HCT116 (cell line): ENCODE data around the gene KLHL9. TPM values are rescaled to one million over a fixed set of nuclear protein-coding genes. Genes with fewer than 3 reads are reported as not detected.

Experiments
- ATAC-seq: fragments of 200-7000 bp; cut with Tn5 transposase; 2 replicates; pipeline ENCODE4 v1.9.1; 2020; ENCODE audit warnings: mild to moderate bottlenecking, moderate library complexity
- BruUV-seq: library from RNA; stranded (reverse); fragments of 400-500 nt; replicated peaks from 2 replicates; lab custom pipeline; 2021; lab: Mats Ljungman, UMichigan
- CTCF ChIA-PET: fragments of 300-600 bp; sonication (Branson Sonifier 250); formaldehyde crosslinking; loops from one replicate; lab custom pipeline; 2021; ENCODE audit warnings: antibody characterized with exemption; lab: Charles Lee
- POLR2A ChIA-PET: fragments of 300-600, 350-600 bp; sonication (Branson Sonifier 250); formaldehyde crosslinking; loops from one replicate; lab custom pipeline; 2021; ENCODE audit warnings: antibody characterized with exemption; lab: Charles Lee
- RAD21 ChIA-PET, 2 experiments: fragments of 300-600 bp; sonication (Branson Sonifier 250); formaldehyde crosslinking; loops; one replicate each; lab custom pipeline; 2023; ENCODE audit warnings: low total read pairs in 2 of 2; ENCODE audit not compliant: uncharacterized antibody in 2 of 2, unreplicated experiment in 2 of 2, low non-redundant PET in 1 of 2; lab: Charles Lee
- DNase-seq: peaks from one replicate; pipeline ENCODE4 v3.0.0-alpha.2; 2010; ENCODE audit warnings: low read depth, low spot score
- H2AFZ ChIP-seq: fragments of 200-600 bp; shearing (Covaris generic), sonication (generic); 2 replicates; pipeline ENCODE4 v1.6.1; 2017; ENCODE audit warnings: low read depth, mixed run types, mixed read lengths, antibody characterized with exemption, low read length; ENCODE audit not compliant: poor library complexity, severe bottlenecking
- H3K27ac ChIP-seq: 2 replicates; pipeline ENCODE4 v1.5.1; 2012; ENCODE audit warnings: low read depth, low read length
- H3K27me3 ChIP-seq: fragments of 200-600 bp; sonication (generic); 2 replicates; pipeline ENCODE4 v1.6.1; 2016; ENCODE audit warnings: mixed run types, low read length, mixed read lengths; ENCODE audit not compliant: insufficient read depth
- H3K36me3 ChIP-seq, 2 experiments: fragments of 200-500 bp in 1 of 2; fragments of 200-600 bp in 1 of 2; sonication (Bioruptor generic) in 1 of 2; sonication (generic) in 1 of 2; 2 replicates each; pipeline versions ENCODE4 v1.5.1 to v1.6.1; 2014 to 2016; ENCODE audit warnings: low read length in 2 of 2, inconsistent platforms in 1 of 2, mixed read lengths in 1 of 2, mixed run types in 1 of 2; ENCODE audit not compliant: insufficient read depth in 2 of 2, control insufficient read depth in 1 of 2
- H3K4me1 ChIP-seq, 2 experiments: fragments of 200-600 bp in 1 of 2; sonication (generic) in 1 of 2; 2 replicates each; pipeline versions ENCODE4 v1.5.1 to v1.6.1; 2012 to 2017; ENCODE audit warnings: low read length in 2 of 2, inconsistent platforms in 1 of 2, mild to moderate bottlenecking in 1 of 2, mixed read lengths in 1 of 2, mixed run types in 1 of 2, moderate library complexity in 1 of 2; ENCODE audit not compliant: insufficient read depth in 2 of 2, control insufficient read depth in 1 of 2
- H3K4me2 ChIP-seq: fragments of 200-600 bp; sonication (generic); 2 replicates; pipeline ENCODE4 v1.6.1; 2017; ENCODE audit warnings: mixed run types, low read length, mixed read lengths
- H3K4me3 ChIP-seq, 2 experiments: fragments of 200-600 bp in 1 of 2; sonication (generic) in 1 of 2; replicated peaks in 1 of 2; 2 replicates each; pipeline ENCODE4 v1.5.1; 2011 to 2016; ENCODE audit warnings: low read length in 2 of 2, control low read depth in 1 of 2, low read depth in 1 of 2, mild to moderate bottlenecking in 1 of 2, mixed read lengths in 1 of 2, mixed run types in 1 of 2
- H3K79me2 ChIP-seq: fragments of 200-600 bp; sonication (generic); 2 replicates; pipeline ENCODE4 v1.6.1; 2017; ENCODE audit warnings: mild to moderate bottlenecking, mixed run types, low read length, moderate library complexity, mixed read lengths; ENCODE audit not compliant: insufficient read depth
- H3K9ac ChIP-seq: fragments of 200-600 bp; sonication (generic); 2 replicates; pipeline ENCODE4 v1.6.1; 2016; ENCODE audit warnings: low read length, mixed read lengths
- H3K9me2 ChIP-seq: fragments of 200-600 bp; sonication (generic), shearing (Covaris generic); 2 replicates; pipeline ENCODE4 v1.6.1; 2017; ENCODE audit warnings: mixed run types, mild to moderate bottlenecking, moderate library complexity; ENCODE audit not compliant: insufficient read depth
- H3K9me3 ChIP-seq, 2 experiments: fragments of 200-500 bp in 1 of 2; fragments of 200-600 bp in 1 of 2; sonication (Bioruptor generic) in 1 of 2; sonication (generic) in 1 of 2; 2 replicates each; pipeline ENCODE4 v1.6.1; 2014 to 2017; ENCODE audit warnings: low read length in 2 of 2, mixed read lengths in 2 of 2, inconsistent platforms in 1 of 2, low read depth in 1 of 2, mild to moderate bottlenecking in 1 of 2, mixed run types in 1 of 2, moderate library complexity in 1 of 2; ENCODE audit not compliant: control insufficient read depth in 1 of 2, insufficient read depth in 1 of 2
- H4K20me1 ChIP-seq: fragments of 200-600 bp; sonication (generic), shearing (Covaris generic); 2 replicates; pipeline ENCODE4 v1.6.1; 2017; ENCODE audit warnings: mixed run types, mild to moderate bottlenecking, moderate library complexity; ENCODE audit not compliant: insufficient read depth
- CEBPB ChIP-seq: IDR thresholded peaks from 2 replicates; pipeline ENCODE4 v1.6.1; 2012; ENCODE audit warnings: low read depth
- CTCF ChIP-seq, 3 experiments: fragments of 200-600 bp in 1 of 3; sonication (generic) in 1 of 3; IDR thresholded peaks in 2 of 3; conservative IDR thresholded peaks in 1 of 3; 2 replicates each; pipeline ENCODE4 v1.5.1; 2012 to 2017; ENCODE audit warnings: low read depth in 2 of 3, low read length in 2 of 3, antibody characterized with exemption in 1 of 3, borderline replicate concordance in 1 of 3, control low read depth in 1 of 3, mild to moderate bottlenecking in 1 of 3, mixed read lengths in 1 of 3, mixed run types in 1 of 3, moderate library complexity in 1 of 3; ENCODE audit not compliant: insufficient read depth in 1 of 3
- EGR1 ChIP-seq: IDR thresholded peaks from 2 replicates; pipeline ENCODE4 v1.6.1; 2012; ENCODE audit warnings: low read depth
- ELF1 ChIP-seq: IDR thresholded peaks from 2 replicates; pipeline ENCODE4 v1.6.1; 2012; ENCODE audit warnings: low read depth, borderline replicate concordance
- EZH2 ChIP-seq: fragments of 200-600 bp; sonication (generic); IDR thresholded peaks from 2 replicates; pipeline ENCODE4 v1.6.1; 2017; ENCODE audit warnings: antibody characterized with exemption, mixed run types
- FOSL1 ChIP-seq: IDR thresholded peaks from 2 replicates; pipeline ENCODE4 v1.6.1; 2012; ENCODE audit warnings: low read depth
- JUND ChIP-seq: IDR thresholded peaks from 2 replicates; pipeline ENCODE4 v1.6.1; 2012
- MAX ChIP-seq: IDR thresholded peaks from 2 replicates; pipeline ENCODE4 v1.6.1; 2012
- POLR2A ChIP-seq: IDR thresholded peaks from 2 replicates; pipeline ENCODE4 v1.7.0; 2011; ENCODE audit warnings: borderline replicate concordance; ENCODE audit not compliant: insufficient read depth, insufficient read length; ENCODE audit errors: extremely low read depth
- POLR2AphosphoS5 ChIP-seq: IDR thresholded peaks from 2 replicates; pipeline ENCODE4 v1.6.1; 2011; ENCODE audit warnings: mild to moderate bottlenecking, low read depth, low read length, moderate library complexity
- REST ChIP-seq: IDR thresholded peaks from 2 replicates; pipeline ENCODE4 v1.6.1; 2012; ENCODE audit warnings: low read depth
- SIN3A ChIP-seq: IDR thresholded peaks from 2 replicates; pipeline ENCODE4 v1.6.1; 2012; ENCODE audit warnings: low read depth
- SP1 ChIP-seq: IDR thresholded peaks from 2 replicates; pipeline ENCODE4 v1.6.1; 2012; ENCODE audit warnings: low read depth
- SRF ChIP-seq: IDR thresholded peaks from 2 replicates; pipeline ENCODE4 v1.6.1; 2012; ENCODE audit warnings: low read depth
- YY1 ChIP-seq: IDR thresholded peaks from 2 replicates; pipeline ENCODE4 v1.6.1; 2011; ENCODE audit warnings: low read length, low read depth, moderate library complexity, mild to moderate bottlenecking; ENCODE audit not compliant: insufficient replicate concordance; ENCODE audit errors: extremely low read depth
- ZFX ChIP-seq: fragments of 450-650 bp; IDR thresholded peaks from 2 replicates; pipeline ENCODE4 v1.6.1; 2017
- ZNF274 ChIP-seq: fragments of 200-500 bp; sonication (Bioruptor generic); IDR thresholded peaks from 2 replicates; pipeline ENCODE4 v1.6.1; 2014; ENCODE audit warnings: mild to moderate bottlenecking, low read depth, low read length, inconsistent platforms
- intact Hi-C: fragments of 100-400 bp; cut with micrococcal nuclease; formaldehyde crosslinking; loops from 2 replicates; pipeline ENCODE4 v1.10.0; 2022
- total RNA-seq: library from RNA; stranded (reverse); gene quantifications from one replicate; pipeline ENCODE4 v1.2.1, GENCODE V29; 2021; ENCODE audit not compliant: unreplicated experiment

Gene KLHL9
- total RNA-seq, 1 experiment from 2014 or later, result 16.4 TPM

- intact Hi-C loops, result no loop called here
- no TSS peak for BruUV-seq
- CTCF ChIA-PET, result no interaction called here
Observed at GRCh38 chr9:21286659-21287058, 48.5 kb downstream of the KLHL9 start.

GRCh38 chr9:21286099-21286498 is 49.1 kb downstream of the KLHL9 start:
- BruUV-seq, result no TSS peak
- ATAC-seq (no peak), DNase-seq (no peak)
- Histone ChIP-seq H3K9ac (no peak overlapping the region), H3K27me3 (0 out of 2 replicates have a peak, but pooled peaks cover 3% of the 10 kb centered on the region), H3K9me2 (no peaks in the 10 kb centered on the region), H3K79me2 (no peaks in the 10 kb centered on the region), H3K36me3 (no peaks in the 10 kb centered on the region), H3K4me1 (no peaks in the 10 kb centered on the region), H3K4me2 (no peak overlapping the region), H3K27ac (no peak overlapping the region), H4K20me1 (no peaks in the 10 kb centered on the region), H3K4me3 (no peak overlapping the region), H2AFZ (no peak overlapping the region), H3K9me3 (no peaks in the 10 kb centered on the region)
- ChIA-PET RAD21 (no interaction called here), POLR2A (no interaction called here), CTCF (no interaction called here)
- intact Hi-C loops, result no loop called here
- TF ChIP-seq REST, result no peak
- no peak for TF ChIP-seq SIN3A
- TF ChIP-seq EGR1, result no peak
- no peak for TF ChIP-seq POLR2AphosphoS5
- no peak for TF ChIP-seq SP1
- TF ChIP-seq ZFX, result no peak
- TF ChIP-seq ZNF274, result no peak
- TF ChIP-seq CTCF (IDR thresholded peaks at IDR 0.05 in 2 of 3, conservative IDR thresholded peaks at IDR 0.05 in 1 of 3; ENCODE audit: borderline replicate concordance in 1 of 3, insufficient read depth in 1 of 3, low read depth in 2 of 3, low read length in 2 of 3), result no peak
- no peak for TF ChIP-seq YY1
- TF ChIP-seq EZH2, result no peak
- TF ChIP-seq JUND, result no peak
- no peak for TF ChIP-seq FOSL1

More at GRCh38 chr9:21286659-21287058, 48.5 kb downstream of the KLHL9 start:
- H3K36me3 ChIP-seq, result no peaks in the 10 kb centered on the region
- RAD21 ChIA-PET, result no interaction called here
- no peak for TF ChIP-seq EZH2
- TF ChIP-seq POLR2A, result no peak
- no peak for TF ChIP-seq SP1
- TF ChIP-seq SIN3A, result no peak
- TF ChIP-seq ZNF274, result no peak
- TF ChIP-seq MAX, result no peak
- no peak for TF ChIP-seq EGR1
- TF ChIP-seq YY1, result no peak
- TF ChIP-seq SRF, result no peak
- TF ChIP-seq ELF1, result no peak
- TF ChIP-seq JUND, result no peak
- no peak for TF ChIP-seq CEBPB
- no peaks in the 10 kb centered on the region for H3K9me2 ChIP-seq
- H2AFZ ChIP-seq, result no peak overlapping the region
- 0 out of 2 replicates have a peak, but pooled peaks cover 3% of the 10 kb centered on the region for H3K27me3 ChIP-seq
- ATAC-seq (no peak), DNase-seq (no peak)
- no peak overlapping the region for H3K4me2 ChIP-seq
- no peaks in the 10 kb centered on the region for H3K4me1 ChIP-seq
- H4K20me1 ChIP-seq, result no peaks in the 10 kb centered on the region
- no peak overlapping the region for H3K4me3 ChIP-seq
- no peaks in the 10 kb centered on the region for H3K79me2 ChIP-seq
- H3K9ac ChIP-seq, result no peak overlapping the region
- no peak overlapping the region for H3K27ac ChIP-seq
- no peaks in the 10 kb centered on the region for H3K9me3 ChIP-seq
- POLR2A ChIA-PET, result no interaction called here
